NB4 (cell line): ENCODE measurements around the gene AGAP1.

Experiments used
- DNase-seq: peaks from one replicate; pipeline ENCODE4 v3.0.0; 2010; ENCODE audit warnings: low read depth
- H3K4me3 ChIP-seq: one replicate; pipeline ENCODE4 v1.5.1; 2011; ENCODE audit warnings: mild to moderate bottlenecking, low read depth, low read length, moderate library complexity
- CTCF ChIP-seq: IDR thresholded peaks from one replicate; pipeline ENCODE4 v1.5.1; 2012; ENCODE audit warnings: low read depth, low read length
- MAX ChIP-seq: IDR thresholded peaks from 2 replicates; pipeline ENCODE4 v1.6.1; 2011; ENCODE audit warnings: low read depth, low read length
- MYC ChIP-seq: IDR thresholded peaks from 2 replicates; pipeline ENCODE4 v1.6.1; 2011; ENCODE audit warnings: low read depth, low read length
- POLR2A ChIP-seq: IDR thresholded peaks from 2 replicates; pipeline ENCODE4 v1.6.1; 2011; ENCODE audit warnings: mild to moderate bottlenecking; ENCODE audit not compliant: insufficient read length; ENCODE audit errors: extremely low read depth

Gene AGAP1

GRCh38 chr2:236162031-236162845 is 668.4 kb downstream of the AGAP1 start:
- DNase-seq: no peak
- TF ChIP-seq CTCF: no peak
- TF ChIP-seq MAX: no peak
- no peak overlapping the region for H3K4me3 ChIP-seq

GRCh38 chr2:236162882-236163470 is 669.1 kb downstream of the AGAP1 start:
- TF ChIP-seq MAX: no peak
- TF ChIP-seq MYC: no peak
- no peak for TF ChIP-seq POLR2A
- TF ChIP-seq CTCF: no peak
- H3K4me3 ChIP-seq: no peak overlapping the region
- no peak for DNase-seq

- no peak for DNase-seq
- TF ChIP-seq MYC: no peak
- no peak for TF ChIP-seq MAX
- TF ChIP-seq CTCF: no peak
- TF ChIP-seq POLR2A: no peak
- H3K4me3 ChIP-seq: no peak overlapping the region
These were observed 669.8 kb downstream of the AGAP1 start for GRCh38 chr2:236163471-236164200.

- no peak overlapping the region for H3K4me3 ChIP-seq
- no peak for DNase-seq
- TF ChIP-seq POLR2A (no peak), CTCF (no peak), MAX (no peak), MYC (no peak)
These were observed 670.5 kb downstream of the AGAP1 start for GRCh38 chr2:236164201-236164924.

GRCh38 chr2:236164925-236165841 is 671.3 kb downstream of the AGAP1 start:
- DNase-seq: no peak
- no peak overlapping the region for H3K4me3 ChIP-seq
- no peak for TF ChIP-seq POLR2A
- no peak for TF ChIP-seq CTCF
- TF ChIP-seq MYC: no peak
- no peak for TF ChIP-seq MAX
